Measurements from ENCODE around the gene TRAF1. TPM values are rescaled to one million over a fixed set of nuclear protein-coding genes. Genes with fewer than 3 reads are reported as not detected.

The TRAF1 gene
- total and polyA plus RNA-seq, 2 of the 13 experiments (the other 11 are each of a cell fraction or from before 2014, with no cell fraction given) = 0.44 to 1.0 TPM

GRCh38 chr9:120856700-120857099 lies 69.9 kb downstream of the TRAF1 start (continued):
- TF ChIP-seq, protein P1, sequence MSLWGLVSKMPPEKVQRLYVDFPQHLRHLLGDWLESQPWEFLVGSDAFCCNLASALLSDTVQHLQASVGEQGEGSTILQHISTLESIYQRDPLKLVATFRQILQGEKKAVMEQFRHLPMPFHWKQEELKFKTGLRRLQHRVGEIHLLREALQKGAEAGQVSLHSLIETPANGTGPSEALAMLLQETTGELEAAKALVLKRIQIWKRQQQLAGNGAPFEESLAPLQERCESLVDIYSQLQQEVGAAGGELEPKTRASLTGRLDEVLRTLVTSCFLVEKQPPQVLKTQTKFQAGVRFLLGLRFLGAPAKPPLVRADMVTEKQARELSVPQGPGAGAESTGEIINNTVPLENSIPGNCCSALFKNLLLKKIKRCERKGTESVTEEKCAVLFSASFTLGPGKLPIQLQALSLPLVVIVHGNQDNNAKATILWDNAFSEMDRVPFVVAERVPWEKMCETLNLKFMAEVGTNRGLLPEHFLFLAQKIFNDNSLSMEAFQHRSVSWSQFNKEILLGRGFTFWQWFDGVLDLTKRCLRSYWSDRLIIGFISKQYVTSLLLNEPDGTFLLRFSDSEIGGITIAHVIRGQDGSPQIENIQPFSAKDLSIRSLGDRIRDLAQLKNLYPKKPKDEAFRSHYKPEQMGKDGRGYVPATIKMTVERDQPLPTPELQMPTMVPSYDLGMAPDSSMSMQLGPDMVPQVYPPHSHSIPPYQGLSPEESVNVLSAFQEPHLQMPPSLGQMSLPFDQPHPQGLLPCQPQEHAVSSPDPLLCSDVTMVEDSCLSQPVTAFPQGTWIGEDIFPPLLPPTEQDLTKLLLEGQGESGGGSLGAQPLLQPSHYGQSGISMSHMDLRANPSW (CRISPR knock-in tag; IDR thresholded peaks at IDR 0.05; ENCODE audit: borderline replicate concordance) = no peak
- TF ChIP-seq ZNF75D (CRISPR knock-in tag; IDR thresholded peaks at IDR 0.05; ENCODE audit: borderline replicate concordance) = no peak
- TF ChIP-seq ZNF704 (CRISPR knock-in tag; IDR thresholded peaks at IDR 0.05; ENCODE audit: borderline replicate concordance) = no peak
- no peak for TF ChIP-seq ZBTB33 (CRISPR knock-in tag; IDR thresholded peaks at IDR 0.05)

Data from HepG2 (cell line).